ENCODE measurements around the gene DIAPH2.

Gene DIAPH2

GRCh38 chrX:97522307-97522706 lies 837.7 kb downstream of the DIAPH2 start:
- DNase-seq, result no peak

- DNase-seq, result no peak
Observed at GRCh38 chrX:97524340-97524739, 839.7 kb downstream of the DIAPH2 start.

GRCh38 chrX:97524997-97525396 lies 840.4 kb downstream of the DIAPH2 start:
- DNase-seq, result no peak

- no peak for DNase-seq
Observed at GRCh38 chrX:97525981-97526380, 841.3 kb downstream of the DIAPH2 start.

GRCh38 chrX:97527725-97528124 lies 843.1 kb downstream of the DIAPH2 start:
- DNase-seq, result no peak

GRCh38 chrX:97529536-97530200 lies 845.0 kb downstream of the DIAPH2 start:
- no peak for DNase-seq

- DNase-seq, result no peak
Observed at GRCh38 chrX:97531825-97532224, 847.2 kb downstream of the DIAPH2 start.

GRCh38 chrX:97538745-97539144 lies 854.1 kb downstream of the DIAPH2 start:
- DNase-seq, result no peak

GRCh38 chrX:97539970-97540519 lies 855.4 kb downstream of the DIAPH2 start:
- no peak for DNase-seq

- DNase-seq, result no peak
Observed at GRCh38 chrX:97547877-97548578, 863.4 kb downstream of the DIAPH2 start.

GRCh38 chrX:97551821-97552220 lies 867.2 kb downstream of the DIAPH2 start:
- DNase-seq, result no peak

- DNase-seq, result no peak
Observed at GRCh38 chrX:97553833-97554232, 869.2 kb downstream of the DIAPH2 start.

GRCh38 chrX:97556359-97556758 lies 871.7 kb downstream of the DIAPH2 start:
- no peak for DNase-seq

- DNase-seq, result peak; percentile 63
Observed at GRCh38 chrX:97563531-97564133, 879.0 kb downstream of the DIAPH2 start.

GRCh38 chrX:97564496-97564895 lies 879.9 kb downstream of the DIAPH2 start:
- DNase-seq, result no peak

GRCh38 chrX:97587171-97587570 lies 902.5 kb downstream of the DIAPH2 start:
- DNase-seq, result no peak

GRCh38 chrX:97594646-97595224 lies 910.1 kb downstream of the DIAPH2 start:
- no peak for DNase-seq

GRCh38 chrX:97597954-97598353 lies 913.3 kb downstream of the DIAPH2 start:
- DNase-seq, result peak; percentile 57

- no peak for DNase-seq
Observed at GRCh38 chrX:97602465-97603258, 918.0 kb downstream of the DIAPH2 start.

- DNase-seq, result no peak
Observed at GRCh38 chrX:97605271-97605670, 920.6 kb downstream of the DIAPH2 start.

GRCh38 chrX:97609357-97609756 lies 924.7 kb downstream of the DIAPH2 start:
- no peak for DNase-seq

GRCh38 chrX:97609938-97610337 lies 925.3 kb downstream of the DIAPH2 start:
- no peak for DNase-seq
